ENCODE results near the gene SMCO2.

DNA sequence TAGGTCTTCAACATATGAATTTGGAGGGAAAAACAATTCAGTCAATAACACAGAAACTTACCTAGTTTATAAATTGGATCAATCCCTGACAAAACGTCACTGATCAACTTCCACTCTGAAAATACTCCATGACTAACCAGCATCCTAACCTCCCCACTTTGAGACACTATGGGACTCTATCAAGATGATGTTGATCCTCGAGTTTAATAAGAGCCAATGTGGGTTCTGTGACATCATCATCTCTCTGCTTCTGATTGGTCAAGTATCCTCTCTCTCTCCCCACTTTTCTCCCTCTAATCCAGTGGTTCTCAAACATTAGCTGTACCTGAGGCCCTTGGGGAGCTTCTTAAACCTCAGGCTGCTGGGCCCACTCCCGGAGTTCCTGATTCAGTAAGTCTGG, at the start of gene SMCO2:
- no peak for TF ChIP-seq CTCF (IDR thresholded peaks at IDR 0.05; ENCODE audit: poor library complexity)
- TF ChIP-seq EZH2 (IDR thresholded peaks at IDR 0.05; ENCODE audit: borderline replicate concordance): no peak
